Measurements from ENCODE around the gene RPS27L.

The RPS27L gene

DNA sequence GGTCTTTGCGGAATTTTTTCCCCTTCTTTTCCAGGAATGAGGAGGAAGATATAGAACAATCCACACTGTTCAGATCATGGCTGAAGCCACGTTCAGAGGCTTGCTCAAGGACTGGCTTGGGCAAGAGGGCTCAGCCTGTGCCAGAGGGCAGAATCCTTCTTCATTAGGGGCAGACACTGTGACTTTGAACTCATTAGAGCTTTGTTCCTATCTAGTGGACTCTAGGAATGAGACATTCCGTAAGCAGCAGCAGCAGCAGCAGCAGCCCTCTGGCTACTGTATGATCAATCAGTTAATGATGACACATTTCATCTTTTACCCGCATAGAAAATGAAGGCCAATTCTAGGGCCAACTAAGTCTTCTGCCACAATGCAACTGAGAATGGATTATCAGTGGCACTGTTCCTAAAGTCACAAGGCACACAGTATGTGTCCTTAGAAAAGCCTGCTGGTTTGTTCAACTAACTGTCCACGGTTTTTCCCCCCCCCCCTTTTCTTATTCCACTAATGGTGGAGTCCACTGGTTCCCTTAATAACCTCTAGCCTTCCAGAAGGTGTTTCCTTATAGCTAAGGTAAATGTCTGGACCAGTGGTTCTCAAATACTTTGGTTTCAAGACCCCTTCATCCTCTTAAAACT lies 30.4 kb upstream of the RPS27L start:
- no peak for DNase-seq

- no peak for DNase-seq
Measured at GRCh38 chr15:63186065-63186464, 28.8 kb upstream of the RPS27L start.

GRCh38 chr15:63185206-63185605 lies 27.9 kb upstream of the RPS27L start:
- DNase-seq, result peak in 1 of 2 donors; percentile 26

GRCh38 chr15:63181648-63182047 lies 24.4 kb upstream of the RPS27L start:
- DNase-seq, result no peak

DNA sequence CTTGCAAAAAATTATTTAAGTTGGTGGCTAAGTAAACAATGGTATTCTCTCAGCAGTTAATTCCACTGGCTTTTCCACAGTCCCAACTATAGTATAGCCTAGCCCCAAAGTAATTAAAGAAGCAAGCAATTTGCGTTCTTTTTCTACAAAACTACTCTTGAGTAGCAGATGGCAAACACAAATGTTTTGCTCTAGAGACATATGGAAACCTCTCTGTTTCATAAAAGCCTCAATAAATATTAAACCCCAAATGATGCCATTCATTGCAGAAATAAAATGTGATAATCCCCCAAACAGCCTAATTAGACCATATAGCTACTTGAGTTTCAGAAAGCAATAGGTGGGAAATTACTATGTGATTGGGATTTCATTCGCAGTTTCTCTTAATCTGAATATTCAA lies 23.5 kb upstream of the RPS27L start:
- no peak for DNase-seq

DNA sequence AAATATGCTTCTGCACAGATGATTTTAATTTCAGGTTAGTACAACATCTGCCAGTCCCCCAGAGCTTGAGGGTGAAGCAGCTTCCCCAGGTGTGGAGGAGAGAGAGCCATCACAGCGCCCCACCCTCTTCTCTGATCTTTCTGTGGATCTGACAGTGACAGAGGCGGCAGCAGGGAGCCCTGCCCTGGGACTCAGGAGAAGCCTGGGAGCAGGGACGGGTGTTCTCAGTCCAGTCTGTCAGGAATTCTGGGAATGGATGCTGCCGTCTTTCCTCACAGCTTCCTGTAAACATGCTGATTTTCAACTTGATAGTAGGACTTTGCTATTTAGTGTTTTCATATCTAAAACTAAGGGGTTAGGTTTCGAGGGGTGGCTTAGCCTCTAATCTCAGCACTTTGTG lies 20.8 kb upstream of the RPS27L start:
- no peak for DNase-seq

- no peak for DNase-seq
Measured at GRCh38 chr15:63176302-63176701, 19.0 kb upstream of the RPS27L start.

- no peak for DNase-seq
Measured at GRCh38 chr15:63172851-63173451, 15.7 kb upstream of the RPS27L start.

DNA sequence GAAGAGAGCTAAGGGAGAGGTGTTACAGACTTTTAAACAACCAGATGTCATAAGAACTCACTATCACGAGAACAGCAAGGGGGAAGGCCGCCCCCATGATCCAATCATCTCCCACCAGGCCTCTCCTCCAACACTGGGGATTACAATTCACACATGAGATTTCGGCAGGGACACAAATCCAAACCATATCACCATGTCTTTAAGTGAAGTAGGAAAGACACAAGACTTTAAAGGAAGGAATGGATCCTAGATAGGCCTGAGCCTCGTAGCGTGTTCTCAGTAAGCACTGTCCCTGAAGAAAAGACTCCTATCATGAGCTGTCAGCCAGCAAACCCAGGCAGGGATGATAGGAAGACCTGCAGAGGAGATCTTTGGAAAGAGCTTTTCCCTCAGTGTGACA lies 15.1 kb upstream of the RPS27L start:
- no peak for DNase-seq

GRCh38 chr15:63169788-63170187 lies 12.5 kb upstream of the RPS27L start:
- DNase-seq, result no peak

GRCh38 chr15:63166219-63166618 lies 8.9 kb upstream of the RPS27L start:
- DNase-seq, result peak in 1 of 2 donors; percentile 40

GRCh38 chr15:63165166-63165859 lies 8.0 kb upstream of the RPS27L start:
- DNase-seq, result no peak

DNA sequence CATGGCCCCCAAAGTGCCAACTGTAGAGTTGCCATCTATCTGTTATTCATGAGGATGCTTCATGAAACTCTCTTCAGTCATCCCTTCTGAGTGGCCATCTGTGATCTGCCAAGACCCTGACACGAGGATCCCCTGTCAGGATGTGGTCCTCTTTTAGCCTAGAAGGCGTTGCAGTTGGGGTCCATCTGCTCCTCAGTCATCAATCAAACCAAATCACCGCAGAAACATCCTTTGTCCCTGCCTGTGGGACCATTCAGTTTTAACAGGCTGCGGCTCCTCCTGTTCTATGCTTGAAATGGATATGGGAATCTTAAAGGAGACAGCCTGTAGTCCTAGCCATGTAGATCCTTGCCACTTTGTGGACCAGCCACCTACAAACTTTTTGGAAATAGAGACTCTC lies 5.9 kb upstream of the RPS27L start:
- no peak for DNase-seq

- no peak for DNase-seq
Measured at GRCh38 chr15:63160638-63161037, 3.4 kb upstream of the RPS27L start.

- peak; percentile 2 to 41 for DNase-seq
Measured at GRCh38 chr15:63157891-63158431, 684 bp upstream of the RPS27L start.

- peak in 1 of 2 donors; percentile 57 for DNase-seq
Measured at GRCh38 chr15:63156755-63157117, 541 bp downstream of the RPS27L start.

- peak in 1 of 2 donors; percentile 5 for DNase-seq
Measured at GRCh38 chr15:63156086-63156710, 1.1 kb downstream of the RPS27L start.

DNA sequence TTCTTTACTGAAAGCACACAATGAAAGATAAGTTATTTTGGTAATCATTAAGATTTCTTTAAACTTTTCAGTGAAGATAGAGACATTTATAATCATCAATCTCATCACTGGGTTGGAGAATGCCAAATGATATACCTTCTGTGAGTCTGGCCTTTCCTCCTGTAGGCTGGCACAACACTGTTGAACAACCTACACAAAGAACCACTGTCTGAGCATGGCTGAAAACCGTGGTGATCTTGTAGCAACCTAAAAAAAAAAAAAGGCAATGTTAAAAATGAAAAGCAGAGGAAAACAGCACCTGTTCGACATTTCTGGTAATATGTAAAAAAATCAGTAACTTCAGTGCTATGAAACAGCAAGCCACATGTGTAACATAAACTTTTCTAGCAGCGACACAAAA lies 1.8 kb downstream of the RPS27L start:
- DNase-seq, result no peak

DNA sequence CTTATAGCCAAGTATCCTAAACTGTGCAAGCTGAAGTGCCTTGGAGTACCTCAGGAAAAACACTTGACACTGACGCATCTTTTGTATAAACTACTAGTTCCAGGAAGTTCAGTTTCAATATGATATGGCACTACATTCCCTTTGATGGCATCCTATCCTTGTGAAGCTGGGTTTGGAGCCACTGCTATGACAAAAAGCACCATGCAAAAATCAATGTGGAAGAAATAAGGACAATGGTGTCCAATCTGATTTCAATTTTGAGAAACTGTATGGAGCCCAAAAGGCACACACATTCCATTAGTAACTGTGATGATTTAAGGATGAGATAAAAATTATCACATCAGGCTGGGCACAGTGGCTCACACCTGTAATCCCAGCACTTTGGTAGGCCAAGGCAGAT lies 5.6 kb downstream of the RPS27L start:
- DNase-seq, result no peak

GRCh38 chr15:63146684-63147083 lies 10.6 kb downstream of the RPS27L start:
- DNase-seq, result no peak

GRCh38 chr15:63145426-63145825 lies 11.9 kb downstream of the RPS27L start:
- DNase-seq, result no peak

- DNase-seq, result no peak
Measured at GRCh38 chr15:63140936-63141335, 16.3 kb downstream of the RPS27L start.

GRCh38 chr15:63136742-63137141 lies 20.5 kb downstream of the RPS27L start:
- no peak for DNase-seq

GRCh38 chr15:63135804-63136203 lies 21.5 kb downstream of the RPS27L start:
- peak; percentile 6 to 87 for DNase-seq

Data from bone marrow (tissue), 2 donors.